ENCODE data around the gene PTPRK. TPM values are rescaled to one million over a fixed set of nuclear protein-coding genes. Genes with fewer than 3 reads are reported as not detected.

PTPRK gene
- total RNA-seq, 1 donor from 2014 or later = 50.3 TPM

DNA sequence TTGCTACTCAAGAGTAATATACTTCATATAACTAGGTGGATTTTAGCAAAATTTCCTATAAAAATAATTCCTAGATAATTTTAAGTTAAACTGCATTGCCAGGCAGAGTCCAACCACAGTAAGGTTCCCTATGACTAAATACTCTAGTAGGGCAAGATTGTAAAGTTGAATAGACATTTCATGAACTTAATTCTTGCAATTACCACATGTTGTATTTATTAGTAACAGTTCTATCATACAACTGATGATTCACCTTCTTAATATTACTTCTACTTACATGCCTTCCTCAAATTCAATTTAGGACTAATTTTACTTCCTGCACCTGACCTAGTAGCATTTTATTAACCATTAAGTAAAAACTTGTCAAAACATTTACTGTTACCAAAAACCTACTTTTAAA is 352.8 kb downstream of the PTPRK start:
- no peak overlapping the region for H3K27ac Mint-ChIP-seq (ENCODE audit: unreplicated experiment)
- H3K9me3 Mint-ChIP-seq (ENCODE audit: unreplicated experiment) = peaks cover 1% of the 10 kb centered on the region
- no peaks in the 10 kb centered on the region for H3K36me3 Mint-ChIP-seq (ENCODE audit: unreplicated experiment)
- no peaks in the 10 kb centered on the region for H3K27me3 Mint-ChIP-seq (ENCODE audit: unreplicated experiment)
- TF ChIP-seq, protein P1, sequence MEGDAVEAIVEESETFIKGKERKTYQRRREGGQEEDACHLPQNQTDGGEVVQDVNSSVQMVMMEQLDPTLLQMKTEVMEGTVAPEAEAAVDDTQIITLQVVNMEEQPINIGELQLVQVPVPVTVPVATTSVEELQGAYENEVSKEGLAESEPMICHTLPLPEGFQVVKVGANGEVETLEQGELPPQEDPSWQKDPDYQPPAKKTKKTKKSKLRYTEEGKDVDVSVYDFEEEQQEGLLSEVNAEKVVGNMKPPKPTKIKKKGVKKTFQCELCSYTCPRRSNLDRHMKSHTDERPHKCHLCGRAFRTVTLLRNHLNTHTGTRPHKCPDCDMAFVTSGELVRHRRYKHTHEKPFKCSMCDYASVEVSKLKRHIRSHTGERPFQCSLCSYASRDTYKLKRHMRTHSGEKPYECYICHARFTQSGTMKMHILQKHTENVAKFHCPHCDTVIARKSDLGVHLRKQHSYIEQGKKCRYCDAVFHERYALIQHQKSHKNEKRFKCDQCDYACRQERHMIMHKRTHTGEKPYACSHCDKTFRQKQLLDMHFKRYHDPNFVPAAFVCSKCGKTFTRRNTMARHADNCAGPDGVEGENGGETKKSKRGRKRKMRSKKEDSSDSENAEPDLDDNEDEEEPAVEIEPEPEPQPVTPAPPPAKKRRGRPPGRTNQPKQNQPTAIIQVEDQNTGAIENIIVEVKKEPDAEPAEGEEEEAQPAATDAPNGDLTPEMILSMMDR (IDR thresholded peaks at IDR 0.05; ENCODE audit: partially characterized antibody, unreplicated experiment) = no peak
- no peak for DNase-seq
- H3K4me1 Mint-ChIP-seq (ENCODE audit: low read depth, unreplicated experiment) = peaks cover 5% of the 10 kb centered on the region
- no peak overlapping the region for H3K4me3 Mint-ChIP-seq (ENCODE audit: unreplicated experiment)

DNA sequence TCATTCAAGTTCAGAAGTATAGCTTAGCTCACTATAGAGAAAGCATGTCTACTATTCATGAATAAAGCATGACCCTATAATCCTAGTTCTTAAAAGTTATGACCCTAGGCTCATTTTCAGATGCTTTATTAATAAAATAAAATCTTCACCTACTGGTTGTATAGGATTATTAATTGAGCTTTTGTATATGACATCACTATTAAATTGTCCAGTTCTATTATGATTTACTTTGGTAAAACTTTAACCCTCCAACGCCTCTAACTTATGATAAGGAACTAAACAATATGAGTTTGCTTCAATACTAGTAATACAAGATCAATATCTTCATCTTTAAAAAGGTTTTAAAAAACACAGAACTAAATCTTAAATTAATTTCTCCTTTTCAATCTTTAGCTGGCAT is 356.1 kb downstream of the PTPRK start:
- Mint-ChIP-seq H3K36me3 (ENCODE audit: unreplicated experiment) (no peaks in the 10 kb centered on the region), H3K27me3 (ENCODE audit: unreplicated experiment) (no peaks in the 10 kb centered on the region), H3K4me1 (ENCODE audit: low read depth, unreplicated experiment) (peaks cover 10% of the 10 kb centered on the region), H3K27ac (ENCODE audit: unreplicated experiment) (no peak overlapping the region), H3K9me3 (ENCODE audit: unreplicated experiment) (peaks cover 1% of the 10 kb centered on the region), H3K4me3 (ENCODE audit: unreplicated experiment) (no peak overlapping the region)
- no peak for DNase-seq
- TF ChIP-seq, protein P1 (IDR thresholded peaks at IDR 0.05; ENCODE audit: partially characterized antibody, unreplicated experiment) = no peak

DNA sequence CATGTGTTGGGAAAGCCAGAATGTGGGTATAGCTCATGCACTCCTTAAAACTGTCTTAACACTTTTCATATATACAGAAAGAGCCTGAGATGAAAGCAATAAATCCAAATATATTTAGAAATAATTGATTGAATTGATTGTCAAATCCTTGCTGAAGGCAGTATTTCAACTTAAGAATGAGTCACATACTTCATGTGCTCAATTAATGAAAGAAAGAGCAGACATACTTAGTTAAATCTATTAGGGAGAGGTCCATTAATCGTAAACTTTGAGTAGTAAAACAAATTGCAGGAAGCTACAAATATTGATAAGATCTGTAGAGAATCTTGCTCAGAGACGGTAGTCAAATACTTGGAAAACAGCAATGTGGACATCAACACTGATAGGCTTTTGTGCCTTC is 358.0 kb downstream of the PTPRK start:
- peaks cover 5% of the 10 kb centered on the region for H3K4me1 Mint-ChIP-seq (ENCODE audit: low read depth, unreplicated experiment)
- H3K27me3 Mint-ChIP-seq (ENCODE audit: unreplicated experiment) = no peaks in the 10 kb centered on the region
- TF ChIP-seq, protein P1 (IDR thresholded peaks at IDR 0.05; ENCODE audit: partially characterized antibody, unreplicated experiment) = no peak
- DNase-seq = no peak
- no peak overlapping the region for H3K4me3 Mint-ChIP-seq (ENCODE audit: unreplicated experiment)
- H3K27ac Mint-ChIP-seq (ENCODE audit: unreplicated experiment) = no peak overlapping the region
- no peaks in the 10 kb centered on the region for H3K36me3 Mint-ChIP-seq (ENCODE audit: unreplicated experiment)
- H3K9me3 Mint-ChIP-seq (ENCODE audit: unreplicated experiment) = no peaks in the 10 kb centered on the region

DNA sequence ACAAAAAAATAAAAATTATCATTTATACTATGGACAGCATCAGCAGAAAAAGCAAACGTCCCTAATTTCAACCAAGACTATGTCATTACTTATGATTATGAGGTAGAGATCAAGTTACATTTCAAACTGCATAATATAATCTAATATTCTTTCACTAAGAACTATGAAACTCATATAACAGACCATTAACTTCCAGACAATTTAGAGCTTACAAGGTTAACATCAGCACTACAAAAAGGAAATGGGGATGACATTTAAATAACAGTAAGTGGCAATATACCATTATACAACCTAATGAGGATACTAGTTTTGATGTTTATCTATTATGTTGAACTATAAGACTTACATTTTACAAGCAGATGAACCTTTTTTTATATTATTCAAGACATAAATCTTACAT is 358.6 kb downstream of the PTPRK start:
- no peak overlapping the region for H3K4me3 Mint-ChIP-seq (ENCODE audit: unreplicated experiment)
- TF ChIP-seq, protein P1 (IDR thresholded peaks at IDR 0.05; ENCODE audit: partially characterized antibody, unreplicated experiment) = no peak
- no peak overlapping the region for H3K27ac Mint-ChIP-seq (ENCODE audit: unreplicated experiment)
- no peaks in the 10 kb centered on the region for H3K27me3 Mint-ChIP-seq (ENCODE audit: unreplicated experiment)
- H3K4me1 Mint-ChIP-seq (ENCODE audit: low read depth, unreplicated experiment) = peaks cover 5% of the 10 kb centered on the region
- H3K9me3 Mint-ChIP-seq (ENCODE audit: unreplicated experiment) = no peaks in the 10 kb centered on the region
- H3K36me3 Mint-ChIP-seq (ENCODE audit: unreplicated experiment) = no peaks in the 10 kb centered on the region
- DNase-seq = no peak

DNA sequence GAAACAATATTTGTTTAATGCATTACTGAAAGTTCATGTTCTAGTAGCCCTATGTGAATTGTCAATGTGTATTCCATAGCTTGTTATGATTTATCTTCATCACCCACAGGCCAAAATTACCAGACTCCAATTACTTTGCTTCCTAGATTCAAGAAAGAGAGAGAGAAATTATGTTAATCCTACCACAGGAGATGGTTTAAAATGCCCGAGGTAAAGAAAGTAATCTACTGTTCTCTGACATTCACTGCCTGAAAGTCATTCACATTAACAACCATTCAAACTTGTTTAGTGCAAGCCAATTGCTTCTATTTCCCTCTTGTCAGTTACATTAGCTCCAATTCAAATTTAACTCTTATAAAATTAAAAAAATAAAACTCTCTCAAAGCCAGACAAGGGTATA is 359.1 kb downstream of the PTPRK start:
- Mint-ChIP-seq H3K27me3 (ENCODE audit: unreplicated experiment) (no peaks in the 10 kb centered on the region), H3K27ac (ENCODE audit: unreplicated experiment) (no peak overlapping the region), H3K4me3 (ENCODE audit: unreplicated experiment) (no peak overlapping the region), H3K36me3 (ENCODE audit: unreplicated experiment) (no peaks in the 10 kb centered on the region), H3K4me1 (ENCODE audit: low read depth, unreplicated experiment) (peaks cover 5% of the 10 kb centered on the region), H3K9me3 (ENCODE audit: unreplicated experiment) (no peaks in the 10 kb centered on the region)
- TF ChIP-seq, protein P1 (IDR thresholded peaks at IDR 0.05; ENCODE audit: partially characterized antibody, unreplicated experiment) = no peak
- no peak for DNase-seq

Measured in glutamatergic neuron (in vitro differentiated cells).